ENCODE data around the gene SLC6A17.

The SLC6A17 gene

GRCh38 chr1:110205591-110206155, 55.4 kb downstream of the SLC6A17 start:
- no peak for DNase-seq

- no peak for DNase-seq
These were observed 56.1 kb downstream of the SLC6A17 start for GRCh38 chr1:110206261-110206920.

- peak; percentile 79 for DNase-seq
These were observed 57.5 kb downstream of the SLC6A17 start for GRCh38 chr1:110207831-110208230.

GRCh38 chr1:110208916-110209645, 58.8 kb downstream of the SLC6A17 start:
- DNase-seq = no peak

- DNase-seq = peak; percentile 90
These were observed 59.7 kb downstream of the SLC6A17 start, which contains the start of gene KCNC4 for GRCh38 chr1:110209715-110210603. KCNC4 (plus strand) TSS chr1:110210314; CDS start chr1:110211500, 1,186 bp downstream.

- DNase-seq = peak; percentile 59
These were observed 60.6 kb downstream of the SLC6A17 start for GRCh38 chr1:110210604-110211495.

- DNase-seq = peak; percentile 43
These were observed 61.3 kb downstream of the SLC6A17 start for GRCh38 chr1:110211496-110212168.

DNA sequence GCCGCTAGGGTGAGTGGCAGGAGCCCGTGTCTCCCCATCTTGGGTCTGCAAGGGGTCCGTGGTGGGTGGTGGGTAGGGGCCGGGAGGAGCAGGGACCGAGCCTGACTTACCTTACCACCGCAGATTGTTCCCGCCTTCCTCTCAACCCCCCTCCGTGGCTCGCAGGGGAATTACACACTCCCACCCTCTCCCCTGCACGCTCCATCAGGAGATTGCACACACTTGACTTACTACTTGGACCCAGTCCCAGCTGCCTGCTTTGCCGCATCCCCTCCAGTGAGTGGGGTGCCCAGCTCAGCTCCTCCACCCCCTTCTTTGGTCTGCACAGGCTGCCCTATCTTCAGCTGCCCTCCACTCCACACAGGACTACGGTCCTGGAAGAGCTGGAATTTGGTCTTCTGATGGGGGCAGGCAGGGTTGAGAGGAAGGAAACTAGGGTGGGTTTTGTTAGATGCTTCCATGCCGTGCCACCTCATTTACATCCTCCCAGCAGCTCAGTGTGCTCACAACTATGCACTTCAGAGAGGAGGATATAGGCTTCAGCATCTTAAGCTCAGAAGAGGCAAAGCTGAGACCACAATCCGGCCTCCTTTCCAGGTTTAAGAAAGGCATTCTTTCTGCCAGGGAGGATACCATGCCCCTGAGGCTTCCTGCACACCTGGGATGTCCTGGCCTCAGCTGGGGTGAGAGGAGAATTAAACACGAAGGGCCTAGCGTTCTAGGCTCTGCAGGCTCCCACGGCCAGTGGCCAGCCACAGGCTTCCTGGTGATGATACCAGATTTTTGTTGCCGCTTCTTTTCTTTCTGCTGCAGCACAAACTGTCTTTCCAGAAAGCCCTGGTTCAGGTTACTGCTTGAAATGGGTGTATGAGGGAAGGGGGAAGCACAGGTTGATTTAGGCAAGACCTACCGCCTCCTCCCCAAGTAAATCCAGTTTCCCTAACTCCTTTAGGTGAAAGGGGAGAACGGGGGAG, 62.2 kb downstream of the SLC6A17 start:
- DNase-seq = no peak

DNA sequence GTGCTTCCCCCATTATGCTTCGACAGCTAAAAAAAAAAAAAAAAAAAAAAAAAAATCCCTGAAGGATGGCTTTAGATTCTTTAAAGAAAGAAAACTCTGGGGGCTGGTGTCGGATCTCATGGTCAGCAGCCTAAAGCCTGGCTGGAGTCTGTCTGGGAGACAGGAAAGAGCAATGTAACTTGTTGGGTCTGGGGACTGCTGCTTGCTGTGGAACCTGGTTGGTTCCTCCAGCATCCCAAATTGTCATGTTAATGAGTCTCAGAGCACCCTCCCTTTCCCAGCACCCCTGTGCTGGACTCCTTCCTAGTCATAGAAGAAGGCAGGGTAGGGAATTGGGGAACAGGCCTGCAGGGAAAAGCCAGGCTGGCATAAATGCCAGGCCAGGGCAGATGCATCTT, 62.8 kb downstream of the SLC6A17 start:
- no peak for DNase-seq

DNA sequence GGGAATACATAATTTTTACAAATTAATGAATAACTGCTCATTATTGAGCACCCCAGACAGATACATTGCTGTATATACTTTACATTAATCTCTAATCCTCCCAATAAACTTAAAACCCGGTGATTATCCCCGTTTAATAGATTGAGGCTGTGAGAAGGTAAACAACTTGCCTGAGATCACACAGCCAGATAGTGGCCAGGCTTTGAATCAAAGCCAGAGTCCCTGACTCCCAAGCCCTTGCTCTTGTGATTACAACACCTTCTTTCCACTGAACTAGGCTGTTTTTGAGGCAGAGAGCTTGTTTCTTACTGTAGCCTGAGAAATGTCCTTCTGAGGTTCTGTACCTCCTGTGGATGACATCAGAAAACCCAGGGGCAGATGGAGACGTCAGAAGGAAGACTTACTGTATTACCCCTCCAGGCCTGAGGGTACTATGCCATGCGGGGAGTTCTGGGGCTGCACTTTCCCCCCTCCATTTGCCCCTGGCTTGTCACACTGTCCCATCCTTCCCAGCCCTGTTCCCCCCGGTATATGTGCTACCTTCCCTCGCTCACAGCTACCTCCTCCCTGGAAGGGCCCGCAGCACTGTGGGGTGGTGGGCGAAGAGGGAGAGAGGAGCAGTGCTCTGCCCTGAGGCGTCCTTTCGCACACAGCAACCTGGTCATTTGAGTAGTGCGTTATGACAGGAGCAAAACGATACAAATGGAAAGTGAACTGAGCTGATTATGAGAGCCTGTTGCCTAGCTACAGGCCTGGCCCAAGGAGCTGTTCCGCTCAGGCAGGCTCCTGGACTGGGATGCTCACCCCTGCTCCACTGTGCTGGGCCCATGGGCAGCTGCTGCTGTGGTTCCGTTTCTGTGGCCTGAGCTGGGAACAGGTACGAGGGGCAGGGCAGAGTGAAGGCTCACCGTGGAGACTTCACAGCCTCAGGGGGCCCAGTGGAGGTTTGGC, 64.4 kb downstream of the SLC6A17 start:
- no peak for DNase-seq

DNA sequence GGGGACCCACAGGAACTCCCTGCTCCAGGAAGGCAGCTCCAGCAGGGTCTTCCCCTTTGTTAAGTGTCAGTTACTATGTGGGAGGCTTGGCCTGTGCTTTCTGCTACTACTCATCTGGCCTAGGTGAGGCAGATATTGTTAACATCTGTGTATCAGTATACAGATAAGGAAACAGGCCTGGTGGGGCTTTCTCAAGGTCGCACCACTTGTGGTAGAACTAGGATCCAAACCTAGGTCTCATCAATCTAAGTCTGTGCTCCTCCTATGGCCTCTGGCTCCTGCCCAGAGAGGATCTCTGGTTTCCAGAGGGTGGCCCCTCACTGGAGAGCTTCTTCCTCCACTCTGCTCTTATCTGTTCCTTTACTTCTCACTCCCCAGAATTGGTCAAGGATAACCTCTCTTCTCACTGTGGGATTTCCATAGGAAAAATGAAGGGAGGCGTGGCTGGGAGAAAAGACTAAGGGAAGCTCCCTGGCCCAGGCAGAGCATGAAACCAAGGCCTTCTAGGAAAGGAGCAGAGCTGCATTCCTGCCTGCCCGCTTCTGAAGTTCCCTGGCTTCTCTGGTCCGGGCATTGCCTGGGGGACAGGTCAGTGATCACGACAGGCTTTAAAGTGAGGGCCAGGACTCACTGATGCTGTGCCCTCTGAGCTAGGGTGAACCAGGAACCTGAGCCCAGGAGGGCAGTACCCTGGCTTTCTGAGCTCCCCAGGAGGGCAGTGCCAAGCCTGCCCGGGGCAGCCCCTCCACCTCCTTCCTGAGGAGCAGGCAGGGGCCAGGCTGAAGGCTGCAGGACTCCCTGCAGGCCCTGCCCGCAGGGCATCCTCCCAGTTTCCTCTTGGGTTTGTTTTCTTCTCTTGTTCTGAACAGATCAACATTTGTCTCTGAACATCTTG, 65.6 kb downstream of the SLC6A17 start:
- DNase-seq = no peak

- DNase-seq = no peak
These were observed 66.7 kb downstream of the SLC6A17 start for GRCh38 chr1:110216844-110217444.

- no peak for DNase-seq
These were observed 67.8 kb downstream of the SLC6A17 start for GRCh38 chr1:110218137-110218536.

DNA sequence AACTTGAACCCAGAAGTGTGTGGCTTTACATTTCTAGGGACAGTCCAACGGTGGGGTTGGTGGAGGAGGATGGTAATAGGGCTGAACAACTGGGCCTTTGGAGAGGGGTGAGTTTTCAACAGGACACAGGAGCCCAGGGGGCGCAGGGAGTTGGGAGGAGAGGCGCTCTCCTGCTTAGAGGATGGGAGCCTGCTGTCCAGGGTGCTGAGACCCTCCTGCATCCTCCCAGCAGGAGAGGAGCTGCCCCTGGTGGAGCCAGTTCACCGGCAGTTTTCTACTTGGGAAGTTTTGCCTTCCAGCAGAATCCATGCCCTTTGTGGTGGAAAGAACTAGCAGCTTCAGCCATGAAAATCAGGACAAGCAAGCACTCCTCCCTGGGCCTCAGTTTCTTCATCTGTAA, 68.4 kb downstream of the SLC6A17 start:
- DNase-seq = no peak

DNA sequence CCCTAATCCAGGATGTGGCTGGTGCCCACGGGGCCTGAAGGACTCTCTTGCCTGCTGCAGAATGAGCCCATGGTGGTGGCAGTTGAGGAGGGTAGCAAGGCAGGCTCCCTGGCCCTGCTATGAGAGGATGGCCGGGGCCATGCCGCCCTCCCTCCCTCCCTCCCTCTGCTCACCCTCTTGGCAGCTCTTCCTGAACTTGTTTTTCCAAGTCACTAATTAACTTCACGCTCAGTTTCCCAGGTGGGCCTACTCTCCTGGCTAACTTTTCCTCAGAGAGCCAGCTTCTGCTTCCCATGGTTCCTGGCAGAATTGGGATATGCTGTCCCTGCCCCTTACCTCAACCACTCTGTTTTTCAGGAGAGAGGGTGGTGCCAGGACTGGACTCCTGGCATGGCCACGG, 70.0 kb downstream of the SLC6A17 start:
- DNase-seq = no peak

GRCh38 chr1:110221119-110221518, 70.8 kb downstream of the SLC6A17 start:
- no peak for DNase-seq

DNA sequence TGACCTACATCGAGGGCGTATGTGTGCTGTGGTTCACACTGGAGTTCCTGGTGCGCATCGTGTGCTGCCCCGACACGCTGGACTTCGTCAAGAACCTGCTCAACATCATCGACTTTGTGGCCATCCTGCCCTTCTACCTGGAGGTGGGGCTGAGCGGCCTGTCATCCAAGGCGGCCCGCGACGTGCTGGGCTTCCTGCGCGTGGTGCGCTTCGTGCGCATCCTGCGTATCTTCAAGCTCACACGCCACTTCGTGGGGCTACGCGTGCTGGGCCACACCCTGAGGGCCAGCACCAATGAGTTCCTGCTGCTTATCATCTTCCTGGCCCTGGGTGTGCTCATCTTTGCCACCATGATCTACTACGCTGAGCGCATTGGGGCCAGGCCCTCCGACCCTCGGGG, 72.8 kb downstream of the SLC6A17 start:
- no peak for DNase-seq
